ENCODE results near the gene TRIM27. TPM values are rescaled to one million over a fixed set of nuclear protein-coding genes. Genes with fewer than 3 reads are reported as not detected.
"Not testable (repeated sequence)": the region's sequence is repeated elsewhere in the genome, so short reads cannot be mapped to it uniquely, and the experiment has no call there.

The TRIM27 gene
- total RNA-seq, 2 donors from 2014 or later: 61.9 to 86.2 TPM

DNA sequence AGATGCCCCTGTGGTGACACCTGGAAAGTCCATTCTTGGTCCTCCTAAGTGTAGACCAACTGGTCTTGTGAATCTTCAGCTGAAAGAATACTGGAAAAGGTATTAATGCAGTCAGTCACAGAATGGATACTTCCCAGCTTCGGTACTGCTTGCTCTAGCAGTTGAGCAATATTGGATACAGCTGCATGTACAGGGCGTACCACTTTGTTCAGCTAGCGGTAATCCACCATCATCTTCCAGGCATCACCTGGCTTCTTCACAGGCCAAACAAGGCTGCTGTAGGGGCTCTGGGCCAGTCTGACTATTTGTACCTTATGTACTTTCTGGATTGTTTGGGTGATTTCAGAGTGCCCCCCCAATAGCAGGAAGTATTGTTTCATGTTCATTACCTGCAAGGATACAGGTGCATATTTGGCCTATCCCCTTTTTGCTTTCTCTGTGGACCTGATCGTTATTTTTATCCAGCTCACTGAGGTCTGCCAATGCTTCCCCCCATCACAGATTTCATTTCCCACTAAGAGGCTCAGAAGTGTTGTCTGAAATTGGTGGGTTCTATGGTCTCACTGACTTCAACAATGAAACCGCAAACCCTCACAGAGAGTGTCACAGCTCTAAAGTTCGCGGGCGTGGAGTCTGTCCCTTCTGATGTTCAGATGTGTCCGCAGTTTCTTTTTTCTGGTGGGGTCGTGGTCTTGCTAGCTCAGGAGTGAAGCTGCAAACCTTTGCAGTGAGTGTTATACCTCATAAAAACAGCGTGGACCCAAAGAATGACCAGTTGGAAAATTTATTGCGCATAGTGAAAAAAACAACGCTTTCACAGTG lies 52.2 kb downstream of the TRIM27 start:
- no peaks in the 10 kb centered on the region for H3K36me3 ChIP-seq
- no peaks in the 10 kb centered on the region for H3K4me1 ChIP-seq (ENCODE audit: control insufficient read depth in 1 of 2, low read depth in 2 of 2)
- ATAC-seq (ENCODE audit: insufficient number of reproducible peaks, low FRiP score, low read depth) (no peak), DNase-seq (ENCODE audit: low spot score) (no peak)
- TF ChIP-seq, protein P1, sequence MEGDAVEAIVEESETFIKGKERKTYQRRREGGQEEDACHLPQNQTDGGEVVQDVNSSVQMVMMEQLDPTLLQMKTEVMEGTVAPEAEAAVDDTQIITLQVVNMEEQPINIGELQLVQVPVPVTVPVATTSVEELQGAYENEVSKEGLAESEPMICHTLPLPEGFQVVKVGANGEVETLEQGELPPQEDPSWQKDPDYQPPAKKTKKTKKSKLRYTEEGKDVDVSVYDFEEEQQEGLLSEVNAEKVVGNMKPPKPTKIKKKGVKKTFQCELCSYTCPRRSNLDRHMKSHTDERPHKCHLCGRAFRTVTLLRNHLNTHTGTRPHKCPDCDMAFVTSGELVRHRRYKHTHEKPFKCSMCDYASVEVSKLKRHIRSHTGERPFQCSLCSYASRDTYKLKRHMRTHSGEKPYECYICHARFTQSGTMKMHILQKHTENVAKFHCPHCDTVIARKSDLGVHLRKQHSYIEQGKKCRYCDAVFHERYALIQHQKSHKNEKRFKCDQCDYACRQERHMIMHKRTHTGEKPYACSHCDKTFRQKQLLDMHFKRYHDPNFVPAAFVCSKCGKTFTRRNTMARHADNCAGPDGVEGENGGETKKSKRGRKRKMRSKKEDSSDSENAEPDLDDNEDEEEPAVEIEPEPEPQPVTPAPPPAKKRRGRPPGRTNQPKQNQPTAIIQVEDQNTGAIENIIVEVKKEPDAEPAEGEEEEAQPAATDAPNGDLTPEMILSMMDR (IDR thresholded peaks at IDR 0.05): no peak
- no peak overlapping the region for H3K27ac ChIP-seq
- H3K4me3 ChIP-seq: no peak overlapping the region
- H3K9me3 ChIP-seq: no peaks in the 10 kb centered on the region
- H3K27me3 ChIP-seq (replicated peaks; ENCODE audit: insufficient read depth): no peaks in the 10 kb centered on the region

DNA sequence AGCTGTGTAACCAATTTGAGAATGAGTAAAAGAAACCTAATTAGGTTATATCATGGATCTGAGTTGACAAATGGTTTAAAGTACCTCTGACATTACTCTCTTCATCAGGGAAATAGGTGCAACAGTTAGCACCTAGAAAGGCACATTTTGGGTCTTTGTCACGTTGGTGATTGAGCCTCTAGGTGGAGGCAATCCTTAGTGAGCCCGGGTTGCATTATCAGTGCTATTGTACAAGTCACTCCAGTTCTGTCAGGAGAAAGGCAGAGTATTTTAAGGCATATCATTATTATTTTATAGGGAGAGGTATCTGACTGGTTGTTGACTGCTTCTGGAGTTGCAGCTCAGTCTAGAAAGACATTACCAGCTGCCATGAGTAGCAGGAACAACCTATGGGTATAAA lies 54.9 kb downstream of the TRIM27 start:
- Histone ChIP-seq H3K27me3 (replicated peaks; ENCODE audit: insufficient read depth) (no peaks in the 10 kb centered on the region), H3K27ac (no peak overlapping the region), H3K4me3 (no peak overlapping the region), H3K36me3 (no peaks in the 10 kb centered on the region), H3K9me3 (no peaks in the 10 kb centered on the region), H3K4me1 (ENCODE audit: control insufficient read depth in 1 of 2, low read depth in 2 of 2) (peaks cover 0 to 7% of the 10 kb centered on the region in 2 donors)
- TF ChIP-seq, protein P1 (IDR thresholded peaks at IDR 0.05): no peak
- ATAC-seq (ENCODE audit: insufficient number of reproducible peaks, low FRiP score, low read depth) (no peak), DNase-seq (ENCODE audit: low spot score) (no peak)

DNA sequence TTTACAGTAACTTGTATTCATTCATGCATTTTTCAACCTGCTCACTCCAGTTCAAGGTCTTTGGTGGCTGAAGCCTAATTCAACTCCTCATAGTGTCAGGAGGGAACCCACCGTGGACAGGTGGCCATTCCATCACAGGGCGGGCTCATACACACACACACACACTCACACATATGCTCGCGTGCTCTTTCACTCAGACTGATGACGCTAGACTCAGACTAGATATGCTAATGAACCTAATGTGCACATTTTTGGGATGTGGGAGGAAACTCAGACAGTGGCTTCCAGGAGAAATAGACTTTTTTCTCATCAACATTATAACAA lies 56.7 kb downstream of the TRIM27 start:
- DNase-seq (ENCODE audit: low spot score) (no peak), ATAC-seq (ENCODE audit: insufficient number of reproducible peaks, low FRiP score, low read depth) (no peak)
- H3K9me3 ChIP-seq: no peaks in the 10 kb centered on the region
- no peaks in the 10 kb centered on the region for H3K27me3 ChIP-seq (replicated peaks; ENCODE audit: insufficient read depth)
- peaks cover 0 to 7% of the 10 kb centered on the region in 2 donors for H3K4me1 ChIP-seq (ENCODE audit: control insufficient read depth in 1 of 2, low read depth in 2 of 2)
- peak overlapping the region; percentile 88 for H3K4me3 ChIP-seq
- H3K27ac ChIP-seq: peak overlapping the region; percentile 26 to 79
- TF ChIP-seq, protein P1 (IDR thresholded peaks at IDR 0.05): no peak
- no peaks in the 10 kb centered on the region for H3K36me3 ChIP-seq

DNA sequence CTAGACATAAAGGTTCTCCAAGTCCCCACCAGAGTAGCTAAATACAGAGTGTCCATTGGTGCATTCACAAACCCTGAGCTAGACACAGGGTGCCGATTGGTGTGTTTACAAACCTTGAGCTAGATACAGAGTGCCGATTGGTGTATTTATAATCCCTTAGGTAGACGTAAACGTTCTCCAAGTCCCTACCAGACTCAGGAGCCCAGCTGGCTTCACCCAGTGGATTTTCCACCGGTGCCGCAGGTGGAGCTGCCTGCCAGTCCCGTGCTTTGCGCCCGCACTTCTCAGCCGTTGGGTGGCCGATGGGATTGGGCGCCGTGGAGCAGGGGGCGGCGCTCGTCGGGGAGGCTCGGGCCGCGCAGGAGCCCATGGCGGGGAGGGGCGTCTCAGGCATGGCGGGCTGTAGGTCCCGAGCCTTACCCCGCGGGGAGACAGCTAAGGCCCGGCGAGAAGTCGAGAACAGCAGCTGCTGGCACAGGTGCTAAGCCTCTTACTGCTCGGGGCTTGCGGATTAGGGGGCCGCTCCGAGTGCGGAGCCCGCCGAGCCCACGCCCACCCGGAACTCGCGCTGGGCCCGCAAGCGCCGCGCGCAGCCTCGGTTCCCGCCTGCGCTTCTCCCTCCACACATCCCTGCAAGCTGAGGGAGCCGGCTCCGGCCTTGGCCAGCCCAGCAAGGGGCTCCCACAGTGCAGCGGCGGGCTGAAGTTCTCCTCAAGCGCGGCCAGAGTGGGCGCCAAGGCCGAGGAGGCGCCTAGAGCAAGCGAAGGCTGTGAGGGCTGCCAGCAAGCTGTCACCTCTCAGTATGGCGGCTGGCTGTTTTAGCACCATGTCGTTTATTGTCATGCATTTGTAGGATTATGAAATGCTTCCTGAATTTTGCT lies 57.3 kb downstream of the TRIM27 start:
- H3K4me3 ChIP-seq: peak overlapping the region; percentile 88
- not testable (repeated sequence) for H3K27me3 ChIP-seq (replicated peaks; ENCODE audit: insufficient read depth); DNase-seq (ENCODE audit: low spot score); H3K4me1 ChIP-seq (ENCODE audit: control insufficient read depth in 1 of 2, low read depth in 2 of 2); ATAC-seq (ENCODE audit: insufficient number of reproducible peaks, low FRiP score, low read depth); H3K9me3 ChIP-seq; H3K36me3 ChIP-seq
- peak overlapping the region; percentile 76 to 79 for H3K27ac ChIP-seq

DNA sequence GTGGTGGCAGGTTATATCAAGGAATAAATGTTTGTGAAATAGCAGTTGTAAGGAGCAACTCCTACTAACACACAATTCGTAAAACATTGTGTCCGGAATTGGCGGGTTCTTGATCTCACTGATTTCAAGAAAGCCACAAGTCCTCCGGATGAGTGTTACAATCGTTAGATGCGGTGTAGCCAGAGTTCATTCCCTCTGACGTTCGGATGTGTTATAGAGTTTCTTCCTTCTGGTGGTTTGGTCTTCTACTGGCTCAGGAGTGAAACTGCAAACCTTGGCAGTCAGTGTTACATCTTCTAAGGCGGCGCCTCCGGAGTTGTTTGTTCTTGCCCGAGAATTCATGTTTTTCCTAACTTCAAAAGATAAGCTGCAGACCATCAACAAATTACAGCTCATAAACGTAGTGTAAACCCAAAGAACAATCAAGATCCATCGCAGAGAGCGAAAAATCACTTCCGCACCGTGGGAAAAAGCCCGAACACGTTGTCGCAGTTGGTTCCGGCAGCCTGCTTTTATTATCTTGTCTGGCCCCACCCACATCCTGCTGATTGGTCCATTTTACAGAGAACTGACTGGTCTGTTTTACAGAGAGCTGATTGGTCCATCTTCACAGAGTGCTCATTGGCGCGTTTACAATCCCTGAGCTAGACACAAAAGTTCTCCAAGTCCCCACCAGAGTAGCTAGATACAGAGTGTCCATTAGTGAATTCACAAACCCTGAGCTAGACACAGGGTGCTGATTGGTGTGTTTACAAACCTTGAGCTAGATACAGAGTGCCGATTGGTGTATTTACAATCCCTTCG lies 58.2 kb downstream of the TRIM27 start:
- DNase-seq (ENCODE audit: low spot score): no peak
- TF ChIP-seq, protein P1 (IDR thresholded peaks at IDR 0.05): no peak
- H3K4me1 ChIP-seq (ENCODE audit: control insufficient read depth in 1 of 2, low read depth in 2 of 2): peaks cover 0 to 7% of the 10 kb centered on the region in 2 donors
- H3K4me3 ChIP-seq: peak overlapping the region; percentile 88
- no peaks in the 10 kb centered on the region for H3K36me3 ChIP-seq
- H3K27me3 ChIP-seq (replicated peaks; ENCODE audit: insufficient read depth): no peaks in the 10 kb centered on the region
- ATAC-seq (ENCODE audit: insufficient number of reproducible peaks, low FRiP score, low read depth): no peak
- no peak overlapping the region for H3K27ac ChIP-seq
- no peaks in the 10 kb centered on the region for H3K9me3 ChIP-seq

Measured in thoracic aorta (tissue), 2 donors.